Lower leg skin (tissue), 4 donors: ENCODE measurements around the gene MYBPH. TPM values are rescaled to one million over a fixed set of nuclear protein-coding genes. Genes with fewer than 3 reads are reported as not detected.

Experiments
- DNase-seq, 2 donors: peaks; one replicate each; pipeline ENCODE4 v3.0.0-alpha.2; 2019; ENCODE audit warnings: low spot score in 2 of 2
- H3K4me3 ChIP-seq: fragments of 200-600 bp; sonication (generic); 2 replicates; pipeline ENCODE4 v1.5.1; 2017; ENCODE audit warnings: mild to moderate bottlenecking, low read depth; ENCODE audit not compliant: poor library complexity, severe bottlenecking
- CTCF ChIP-seq, 3 donors: fragments of 450-650 bp; IDR thresholded peaks; one replicate each; pipeline ENCODE4 v1.5.1; 2016; ENCODE audit warnings: antibody characterized with exemption in 3 of 3, mild to moderate bottlenecking in 3 of 3, moderate library complexity in 2 of 3
- POLR2A ChIP-seq, 2 donors: fragments of 450-650 bp; IDR thresholded peaks; one replicate each; pipeline ENCODE4 v1.6.1; 2016 to 2017; ENCODE audit warnings: antibody characterized with exemption in 2 of 2, mild to moderate bottlenecking in 1 of 2, moderate library complexity in 1 of 2
- WGBS, 2 donors: methylation state at CpG; one replicate each; pipeline ENCODE4 v1.1.5; 2018; 5-methylcytosine and 5-hydroxymethylcytosine counted together
- intact Hi-C: fragments of 100-400 bp; cut with DNase I; formaldehyde crosslinking; loops from one replicate; pipeline ENCODE4 v1.15.0; 2023; ENCODE audit warnings: low total_unique reads
- total RNA-seq, 4 donors: library from RNA; depleted of rRNA; stranded (reverse); fragments of >200 nt; gene quantifications; one replicate each; pipeline ENCODE4 v1.1.0, GENCODE V29; 2016

Gene MYBPH
- total RNA-seq, 4 donors from 2014 or later: not detected

GRCh38 chr1:203169770-203170520 is 5.7 kb downstream of the MYBPH start:
- intact Hi-C loops: no loop called here

DNA sequence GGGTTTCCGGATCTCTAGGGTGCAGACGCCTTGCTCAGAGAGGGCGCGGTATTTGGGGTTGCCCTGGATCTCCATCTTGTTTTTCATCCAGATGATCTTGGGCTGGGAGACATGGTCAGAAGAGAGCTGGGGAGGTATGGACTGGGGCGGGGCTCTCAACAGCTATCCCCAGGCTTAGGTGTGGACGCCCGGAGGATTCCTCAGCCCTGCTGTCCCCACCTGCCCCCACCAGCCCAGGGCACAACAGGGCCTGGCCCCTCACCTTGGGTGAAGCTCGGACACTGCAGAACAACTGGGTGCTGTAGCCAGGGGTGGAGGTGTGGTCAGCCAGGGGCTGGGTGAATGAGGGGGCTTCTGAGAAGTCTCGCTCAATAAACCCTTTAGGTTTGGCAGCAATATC is 6.6 kb downstream of the MYBPH start:
- intact Hi-C loops: no loop called here
- no peak overlapping the region for H3K4me3 ChIP-seq
- no peak for TF ChIP-seq CTCF (IDR thresholded peaks at IDR 0.05)
- TF ChIP-seq POLR2A (IDR thresholded peaks at IDR 0.05): no peak
- WGBS, 2 donors: 87 to 93% methylated on average over 9 of the region's 9 CpGs
- DNase-seq: no peak

More at GRCh38 chr1:203169770-203170520, 5.7 kb downstream of the MYBPH start:
- no peak overlapping the region for H3K4me3 ChIP-seq
- DNase-seq: no peak
- WGBS, 2 donors: 86 to 91% methylated on average over 21 of the region's 21 CpGs
- no peak for TF ChIP-seq CTCF (IDR thresholded peaks at IDR 0.05)
- no peak for TF ChIP-seq POLR2A (IDR thresholded peaks at IDR 0.05)

GRCh38 chr1:203168256-203168786 is 7.3 kb downstream of the MYBPH start:
- no peak for DNase-seq
- no peak overlapping the region for H3K4me3 ChIP-seq
- WGBS, 2 donors: 90 to 92% methylated on average over 12 of the region's 12 CpGs
- intact Hi-C loops: no loop called here
- TF ChIP-seq POLR2A (IDR thresholded peaks at IDR 0.05) (no peak), CTCF (IDR thresholded peaks at IDR 0.05) (no peak)

GRCh38 chr1:203167913-203168200 is 7.8 kb downstream of the MYBPH start:
- 91 to 96% methylated on average over 5 of the region's 5 CpGs for WGBS, 2 donors
- TF ChIP-seq POLR2A (IDR thresholded peaks at IDR 0.05) (no peak), CTCF (IDR thresholded peaks at IDR 0.05) (no peak)
- no peak for DNase-seq
- intact Hi-C loops: no loop called here
- H3K4me3 ChIP-seq: no peak overlapping the region

DNA sequence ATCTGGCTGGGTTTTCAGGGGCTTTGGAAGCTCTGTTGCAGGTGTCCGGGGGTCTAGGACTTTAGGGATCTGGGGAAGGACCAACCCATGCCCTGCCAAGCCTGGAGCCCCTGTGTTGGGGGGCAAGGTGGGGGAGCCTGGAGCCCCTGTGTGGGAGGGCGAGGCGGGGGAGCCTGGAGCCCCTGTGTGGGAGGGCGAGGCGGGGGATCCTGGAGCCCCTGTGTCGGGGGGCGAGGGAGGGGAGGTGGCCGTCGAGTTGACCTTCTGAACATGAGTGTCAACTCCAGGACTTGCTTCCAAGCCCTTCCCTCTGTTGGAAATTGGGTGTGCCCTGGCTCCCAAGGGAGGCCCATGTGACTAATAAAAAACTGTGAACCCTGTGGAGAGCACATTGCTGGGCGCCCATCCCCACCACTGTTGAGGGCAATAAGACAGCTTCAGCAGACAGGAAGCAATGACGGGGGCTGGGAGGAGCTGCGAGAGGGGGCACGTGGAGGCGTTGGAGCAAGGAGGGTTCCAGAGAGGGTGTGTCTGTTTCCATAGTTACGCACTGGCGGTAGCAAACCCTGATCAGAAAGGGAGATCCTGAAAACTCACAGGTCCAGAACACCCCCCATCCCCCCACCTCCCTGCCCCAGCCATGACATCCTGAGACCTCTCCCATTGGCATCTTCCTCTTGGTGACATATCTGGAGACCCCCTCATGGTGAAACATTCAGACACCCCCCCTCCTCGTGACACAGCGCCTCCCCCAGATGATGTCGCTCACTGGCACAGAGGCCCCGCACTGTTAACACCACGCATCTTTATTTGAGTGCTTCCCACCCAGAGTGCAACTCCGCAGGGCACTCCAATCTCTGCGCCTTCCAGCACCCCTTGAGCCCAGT is 8.4 kb downstream of the MYBPH start:
- H3K4me3 ChIP-seq: no peak overlapping the region
- intact Hi-C loops: no loop called here
- 68 to 71% methylated on average over 21 to 23 of the region's 23 CpGs for WGBS, 2 donors
- DNase-seq: no peak
- TF ChIP-seq CTCF (IDR thresholded peaks at IDR 0.05): no peak
- TF ChIP-seq POLR2A (IDR thresholded peaks at IDR 0.05): no peak
